ENCODE measurements around the gene SELPLG. TPM values are rescaled to one million over a fixed set of nuclear protein-coding genes. Genes with fewer than 3 reads are reported as not detected.

SELPLG gene
- total and polyA plus RNA-seq, 2 experiments from 2014 or later, result 0.37 to 1.5 TPM

GRCh38 chr12:108599541-108599940 lies 34.2 kb downstream of the SELPLG start:
- no peaks in the 10 kb centered on the region for H3K36me3 ChIP-seq (replicated peaks; ENCODE audit: insufficient read depth, low read depth)
- peaks cover 39% of the 10 kb centered on the region for H3K79me2 ChIP-seq
- H3K27me3 ChIP-seq, result no peaks in the 10 kb centered on the region
- H4K20me1 ChIP-seq (ENCODE audit: insufficient read depth, poor library complexity, severe bottlenecking), result no peaks in the 10 kb centered on the region
- H3K4me2 ChIP-seq, result no peak overlapping the region
- no peaks in the 10 kb centered on the region for H3K9me3 ChIP-seq (ENCODE audit: low read depth)
- no peaks in the 10 kb centered on the region for H3K9me2 ChIP-seq (replicated peaks; ENCODE audit: insufficient read depth)
- WGBS (ENCODE audit: low lambda C conversion rate, missing lambda C conversion rate), result 76% methylated on average over 6 of the region's 6 CpGs
- no peak overlapping the region for H3K27ac ChIP-seq
- H3K4me1 ChIP-seq (ENCODE audit: insufficient read depth), result peaks cover 8% of the 10 kb centered on the region
- DNase-seq (ENCODE audit: low spot score), result no peak
- H2AFZ ChIP-seq, result no peak overlapping the region
- H3K4me3 ChIP-seq, result no peak overlapping the region
- no peak for TF ChIP-seq CTCF (IDR thresholded peaks at IDR 0.05; ENCODE audit: poor library complexity)
- TF ChIP-seq EZH2 (IDR thresholded peaks at IDR 0.05; ENCODE audit: borderline replicate concordance), result no peak
- no peak for TF ChIP-seq EZH2phosphoT487 (IDR thresholded peaks at IDR 0.05; ENCODE audit: low read depth, severe bottlenecking, unreplicated experiment)

GRCh38 chr12:108598553-108599250 lies 35.0 kb downstream of the SELPLG start:
- Histone ChIP-seq H3K9me3 (ENCODE audit: low read depth) (no peaks in the 10 kb centered on the region), H3K4me2 (peak overlapping the region; percentile 82), H3K27me3 (no peaks in the 10 kb centered on the region), H3K4me1 (ENCODE audit: insufficient read depth) (peaks cover 8% of the 10 kb centered on the region), H3K27ac (peak overlapping the region; percentile 85), H3K79me2 (peaks cover 39% of the 10 kb centered on the region), H4K20me1 (ENCODE audit: insufficient read depth, poor library complexity, severe bottlenecking) (no peaks in the 10 kb centered on the region), H3K4me3 (no peak overlapping the region), H3K36me3 (replicated peaks; ENCODE audit: insufficient read depth, low read depth) (no peaks in the 10 kb centered on the region), H2AFZ (no peak overlapping the region), H3K9me2 (replicated peaks; ENCODE audit: insufficient read depth) (no peaks in the 10 kb centered on the region)
- TF ChIP-seq CTCF (IDR thresholded peaks at IDR 0.05; ENCODE audit: poor library complexity) (no peak), EZH2phosphoT487 (IDR thresholded peaks at IDR 0.05; ENCODE audit: low read depth, severe bottlenecking, unreplicated experiment) (no peak), EZH2 (IDR thresholded peaks at IDR 0.05; ENCODE audit: borderline replicate concordance) (no peak)
- 89% methylated on average over 11 of the region's 11 CpGs for WGBS (ENCODE audit: low lambda C conversion rate, missing lambda C conversion rate)
- DNase-seq (ENCODE audit: low spot score), result no peak

- Histone ChIP-seq H3K4me1 (ENCODE audit: insufficient read depth) (peaks cover 8% of the 10 kb centered on the region), H2AFZ (no peak within 1 kb of the TSS), H3K79me2 (peaks cover 39% of the 10 kb centered on the region), H3K9me3 (ENCODE audit: low read depth) (no peaks in the 10 kb centered on the region), H3K4me3 (peak within 1 kb of the TSS; percentile 25), H3K9me2 (replicated peaks; ENCODE audit: insufficient read depth) (no peaks in the 10 kb centered on the region), H3K4me2 (peak within 1 kb of the TSS; percentile 82), H3K27ac (peak within 1 kb of the TSS; percentile 90), H3K36me3 (replicated peaks; ENCODE audit: insufficient read depth, low read depth) (no peaks in the 10 kb centered on the region), H3K27me3 (no peaks in the 10 kb centered on the region), H4K20me1 (ENCODE audit: insufficient read depth, poor library complexity, severe bottlenecking) (no peaks in the 10 kb centered on the region)
- DNase-seq (ENCODE audit: low spot score), result peak; percentile 73
- 37% methylated on average over 19 of the region's 27 CpGs for WGBS (ENCODE audit: low lambda C conversion rate, missing lambda C conversion rate)
- TF ChIP-seq EZH2 (IDR thresholded peaks at IDR 0.05; ENCODE audit: borderline replicate concordance) (no peak), CTCF (IDR thresholded peaks at IDR 0.05; ENCODE audit: poor library complexity) (no peak), EZH2phosphoT487 (IDR thresholded peaks at IDR 0.05; ENCODE audit: low read depth, severe bottlenecking, unreplicated experiment) (no peak)
Observed at GRCh38 chr12:108597559-108598471, 35.9 kb downstream of the SELPLG start, which contains the start of gene TMEM119. TMEM119 (minus strand) TSS chr12:108598084; CDS start chr12:108592383, 5,701 bp downstream.

Measured in hepatocyte (in vitro differentiated cells).